Thyroid gland (tissue), 4 donors: ENCODE results near the gene RNU1-1.
"Not testable (repeated sequence)": the region's sequence is repeated elsewhere in the genome, so short reads cannot be mapped to it uniquely, and the experiment has no call there.

ENCODE experiments used
- CTCF ChIP-seq, 6 experiments: fragments of 200-600 bp in 3 of 6; fragments of 450-650 bp in 3 of 6; sonication (generic) in 3 of 6; IDR thresholded peaks; one replicate each; pipeline ENCODE4 v1.5.1; 2016 to 2019; ENCODE audit warnings: antibody characterized with exemption in 6 of 6, mild to moderate bottlenecking in 2 of 6, inconsistent platforms in 1 of 6, moderate library complexity in 1 of 6
- POLR2A ChIP-seq, 2 donors: fragments of 450-650 bp; IDR thresholded peaks; one replicate each; pipeline ENCODE4 v1.6.1; 2017; ENCODE audit warnings: antibody characterized with exemption in 2 of 2, mild to moderate bottlenecking in 2 of 2, moderate library complexity in 1 of 2

DNA sequence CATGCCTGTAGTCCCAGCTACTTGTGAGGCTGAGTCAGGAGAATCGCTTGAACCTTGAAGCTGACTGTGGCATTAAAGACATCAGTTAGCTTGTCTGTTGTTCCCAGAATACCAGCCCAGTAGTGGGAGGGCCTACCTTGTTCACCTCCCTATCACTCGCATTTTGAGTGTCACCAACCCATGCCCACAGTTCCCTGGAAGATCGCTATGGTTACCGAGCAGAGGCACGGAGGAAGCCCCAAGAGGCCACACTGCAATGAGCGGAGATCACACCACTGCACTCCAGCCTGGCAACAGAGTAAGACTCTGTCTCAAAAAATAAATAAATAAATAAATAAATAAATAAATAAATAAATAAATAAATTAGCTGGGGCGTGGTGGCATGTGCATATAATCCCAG, 21.1 kb downstream of the RNU1-1 start:
- TF ChIP-seq CTCF, POLR2A (IDR thresholded peaks at IDR 0.05): not testable (repeated sequence)
